HG02885 (cell line): ENCODE data around the gene IFT20.

Source experiments
- ATAC-seq: cut with Tn5 transposase; IDR thresholded peaks from one replicate; pipeline ENCODE4 v1.9.1; 2021; ENCODE audit warnings: mild to moderate bottlenecking; ENCODE audit not compliant: unreplicated experiment, poor library complexity

IFT20 gene

DNA sequence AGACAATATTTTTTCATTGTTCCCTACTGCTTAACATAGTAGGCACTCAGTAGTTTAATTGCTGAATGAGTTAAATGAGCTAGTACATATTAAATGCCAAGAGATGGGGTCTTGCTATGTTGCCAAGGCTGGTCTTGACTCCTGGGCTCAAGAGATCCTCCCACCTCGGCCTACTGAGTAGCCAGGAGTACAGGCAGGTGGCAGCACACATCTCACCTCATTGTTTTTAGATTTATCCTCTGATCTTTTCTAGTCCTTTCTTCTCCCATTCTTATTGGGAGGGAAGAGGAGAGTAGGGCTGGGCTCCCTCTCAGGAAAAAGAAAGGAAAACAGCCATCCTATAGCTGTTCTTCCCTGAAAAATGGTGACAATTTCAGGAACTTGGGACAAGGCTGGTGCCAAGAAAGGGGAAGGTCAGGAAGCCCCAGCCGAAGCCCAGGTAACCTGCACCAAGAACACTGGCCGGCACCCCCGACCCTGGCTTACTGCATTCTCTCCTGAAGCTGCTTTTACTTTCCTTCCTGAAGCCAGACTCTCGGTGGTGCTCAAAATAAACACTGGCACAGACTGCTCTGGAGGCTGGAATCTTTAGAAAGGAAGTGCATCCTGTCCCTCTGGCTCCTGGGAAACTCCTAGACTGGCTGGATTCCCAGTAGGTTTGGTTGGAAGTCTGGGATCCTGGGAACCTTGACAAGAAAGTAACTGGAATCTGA is 2.9 kb upstream of the IFT20 start:
- ATAC-seq = no peak

DNA sequence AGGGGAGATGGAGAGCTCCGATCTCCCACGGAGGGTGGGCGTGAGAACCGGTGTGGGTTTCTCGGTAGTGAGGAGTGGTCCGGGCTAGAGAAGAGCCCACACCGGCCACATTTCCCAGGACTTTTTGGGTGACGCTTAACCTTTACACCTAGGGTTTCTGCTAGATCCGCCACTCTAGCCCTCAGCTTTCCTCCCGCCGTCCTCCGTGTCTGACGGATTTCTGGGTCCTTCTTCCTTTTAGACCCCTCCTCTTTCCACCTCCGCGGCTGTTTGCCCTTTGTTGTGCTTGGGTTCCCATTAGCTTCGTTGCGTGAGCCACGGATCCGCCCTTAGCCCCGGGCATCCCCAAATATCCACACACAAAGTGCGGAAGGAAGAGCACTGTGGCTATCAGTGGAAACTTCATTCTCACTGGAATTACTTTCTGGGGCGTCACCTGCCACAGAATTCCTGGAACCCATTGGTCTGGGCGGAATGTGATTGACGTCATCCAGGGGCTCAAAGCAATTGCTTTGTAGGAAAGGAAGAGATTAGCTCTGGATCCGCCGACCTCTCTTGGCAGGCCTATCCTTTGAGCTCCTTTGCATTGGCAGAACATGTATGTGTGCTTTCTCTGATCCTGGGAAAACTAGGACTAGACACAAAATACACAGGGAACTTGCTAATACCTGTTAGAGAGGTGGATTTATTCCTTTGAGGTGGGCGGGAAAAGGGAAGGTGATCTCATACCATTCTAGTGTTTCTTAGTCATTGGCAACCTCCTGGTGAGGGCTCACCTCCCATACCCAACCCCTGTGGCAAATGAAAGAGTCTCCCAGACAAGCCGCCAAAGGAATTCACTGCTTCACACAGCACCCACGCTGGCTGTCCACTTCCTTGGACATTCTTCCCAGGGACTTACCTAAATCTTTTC is 943 bp upstream of the IFT20 start:
- no peak for ATAC-seq

DNA sequence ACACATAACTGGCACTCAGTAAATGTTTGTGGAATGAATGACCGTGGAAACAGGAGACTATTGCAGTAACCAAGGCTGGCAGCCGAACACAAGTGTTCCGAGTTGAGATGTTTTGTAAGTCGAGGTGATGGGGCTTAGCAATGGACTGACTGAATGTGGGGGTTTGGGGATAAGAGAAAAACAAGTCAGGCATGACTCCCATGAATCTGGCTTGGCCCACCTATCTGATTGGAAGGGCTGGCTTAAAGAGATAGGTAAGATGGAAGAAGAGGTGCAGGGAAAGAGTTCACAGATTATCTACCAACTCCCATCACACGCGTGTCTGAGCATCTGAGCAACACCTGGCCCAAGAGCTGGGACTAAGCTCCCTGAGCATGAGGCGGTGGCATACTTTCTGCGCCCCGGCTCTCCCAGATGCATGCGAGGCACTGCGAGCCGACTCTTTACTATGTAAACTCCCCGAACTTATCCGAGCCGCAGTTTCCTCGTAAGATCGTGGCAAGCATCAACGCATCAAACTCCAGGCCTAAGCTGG is 539 bp downstream of the IFT20 start:
- ATAC-seq = no peak

DNA sequence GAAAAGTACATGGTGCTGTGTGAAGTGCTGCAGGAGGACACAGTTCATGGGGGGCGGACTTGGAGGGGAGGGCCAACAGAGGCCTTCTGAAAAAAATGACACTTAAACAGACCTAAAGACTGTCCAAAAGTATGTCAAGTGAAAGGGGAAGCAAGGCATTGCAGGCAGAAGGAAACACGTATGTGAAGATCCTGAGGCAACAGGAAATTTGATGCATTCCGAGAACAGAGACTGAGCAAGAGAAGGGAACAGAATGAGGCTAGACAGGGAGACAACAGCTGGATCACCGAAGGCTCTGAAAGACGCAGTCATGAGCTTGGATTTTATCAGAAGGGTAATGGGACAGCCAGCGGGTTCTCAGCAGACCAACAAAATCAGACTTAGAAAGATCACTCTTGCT is 1.1 kb downstream of the IFT20 start:
- ATAC-seq = no peak

DNA sequence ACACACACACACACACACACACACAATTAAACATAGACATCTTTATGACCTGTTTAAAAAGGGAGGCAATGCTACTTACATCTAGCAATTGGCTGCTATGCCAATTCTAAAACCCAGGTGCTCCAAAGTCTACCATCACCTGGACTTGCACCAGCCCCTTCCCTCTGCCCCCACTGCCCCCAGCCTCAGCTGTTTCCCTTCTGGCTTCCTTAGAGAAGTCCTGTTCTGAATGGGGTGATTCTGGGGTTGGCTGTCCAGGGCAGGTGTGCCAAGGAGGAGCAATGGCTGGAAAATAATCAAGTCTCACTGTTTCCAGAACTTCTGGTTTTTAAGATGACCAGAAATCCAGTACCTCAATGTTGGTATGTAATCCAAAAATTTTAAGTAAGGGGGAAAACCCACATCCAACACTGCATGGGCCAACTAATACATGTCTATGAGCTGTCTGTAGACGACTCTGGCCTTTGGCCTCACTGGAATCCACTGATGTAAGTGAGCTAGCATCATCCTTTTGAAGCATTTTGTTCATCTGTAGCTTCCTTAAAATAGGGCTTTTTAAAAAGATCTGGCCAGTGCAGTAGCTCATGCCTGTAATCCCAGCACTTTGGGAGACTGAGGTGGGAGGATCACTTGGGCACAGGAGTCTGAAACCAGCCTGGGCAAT is 2.1 kb downstream of the IFT20 start:
- no peak for ATAC-seq

DNA sequence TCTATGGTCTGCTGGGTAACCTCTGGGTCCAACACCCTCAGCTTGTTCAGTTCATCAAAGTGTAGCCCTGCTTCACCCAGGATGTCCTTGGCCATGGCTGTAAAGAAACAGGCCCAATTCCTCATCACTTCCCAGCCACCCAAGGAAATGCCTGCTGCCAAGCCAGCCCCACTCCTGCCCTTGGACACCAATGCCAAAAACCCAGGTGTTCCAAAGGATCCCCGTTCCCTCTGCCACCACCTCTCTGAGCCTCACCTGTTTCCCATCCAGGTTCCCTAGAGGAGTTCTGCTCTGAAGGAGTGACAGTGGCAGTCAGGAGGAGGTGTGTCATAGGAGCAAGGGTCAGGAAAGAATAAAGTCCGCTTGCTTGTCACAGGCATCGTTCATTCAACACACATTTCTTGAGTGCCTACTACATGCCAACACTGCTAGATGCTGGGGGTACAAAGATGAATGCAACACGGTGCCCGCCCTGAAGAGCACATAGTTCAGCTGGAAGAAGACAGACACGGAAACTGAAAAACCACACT is 3.3 kb downstream of the IFT20 start:
- ATAC-seq = no peak

DNA sequence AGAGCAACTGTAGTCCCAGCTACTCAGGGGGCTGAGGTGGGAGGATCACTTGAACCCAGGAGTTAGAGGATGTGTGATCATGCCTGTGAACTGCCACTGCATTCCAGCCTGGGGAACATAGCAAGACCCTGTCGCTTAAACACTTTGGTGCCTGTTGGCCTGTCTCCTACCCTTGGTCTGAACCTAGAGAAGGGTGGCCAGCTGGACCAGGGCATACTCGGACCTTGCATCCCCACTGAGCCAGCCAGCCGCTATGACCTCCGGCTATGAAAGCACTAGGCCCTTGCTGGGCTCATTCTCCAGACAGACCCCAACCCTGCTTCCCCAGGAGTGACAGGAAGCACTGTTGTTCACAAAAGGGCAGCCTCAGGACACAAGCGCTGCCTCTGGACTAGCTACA is 4.6 kb downstream of the IFT20 start:
- ATAC-seq = no peak

DNA sequence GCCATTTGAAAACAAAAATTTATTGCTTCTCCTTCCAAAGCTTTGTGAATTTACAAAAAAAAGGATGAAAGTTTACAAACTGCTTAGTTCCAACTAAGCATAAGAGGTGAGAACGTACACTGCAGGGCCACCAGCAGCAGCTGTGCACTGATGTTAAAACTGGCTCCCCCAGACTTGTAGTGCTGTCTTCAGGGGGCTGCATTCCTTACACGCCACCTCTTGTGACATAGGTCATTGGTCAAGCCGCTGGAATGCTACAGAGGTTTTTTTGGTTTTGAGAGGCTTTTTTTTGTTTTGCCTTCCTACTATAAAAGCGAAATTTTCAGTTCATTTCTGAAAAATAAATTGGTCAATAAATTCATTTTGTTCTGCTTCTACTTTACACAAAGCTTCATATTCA is 6.9 kb downstream of the IFT20 start:
- ATAC-seq = no peak

DNA sequence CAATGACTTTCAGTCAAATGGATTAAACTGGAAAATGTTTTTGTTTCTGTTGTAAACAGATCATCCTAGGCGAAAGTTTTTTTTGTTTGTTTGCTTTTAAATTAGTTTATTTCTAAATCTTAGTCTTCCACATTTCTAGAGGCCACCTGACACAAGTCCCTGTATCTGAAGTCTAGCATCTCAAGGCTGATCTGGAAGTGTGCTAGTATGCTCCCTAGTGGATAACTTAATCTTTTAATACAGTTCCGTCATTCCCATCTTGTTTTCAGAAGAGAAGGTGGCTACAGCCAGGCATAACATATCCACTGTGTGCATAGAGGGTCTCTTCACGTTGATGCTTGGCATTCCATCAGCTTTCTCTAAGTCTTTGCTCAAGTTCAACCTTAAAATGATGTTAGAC is 7.6 kb downstream of the IFT20 start:
- ATAC-seq = no peak

DNA sequence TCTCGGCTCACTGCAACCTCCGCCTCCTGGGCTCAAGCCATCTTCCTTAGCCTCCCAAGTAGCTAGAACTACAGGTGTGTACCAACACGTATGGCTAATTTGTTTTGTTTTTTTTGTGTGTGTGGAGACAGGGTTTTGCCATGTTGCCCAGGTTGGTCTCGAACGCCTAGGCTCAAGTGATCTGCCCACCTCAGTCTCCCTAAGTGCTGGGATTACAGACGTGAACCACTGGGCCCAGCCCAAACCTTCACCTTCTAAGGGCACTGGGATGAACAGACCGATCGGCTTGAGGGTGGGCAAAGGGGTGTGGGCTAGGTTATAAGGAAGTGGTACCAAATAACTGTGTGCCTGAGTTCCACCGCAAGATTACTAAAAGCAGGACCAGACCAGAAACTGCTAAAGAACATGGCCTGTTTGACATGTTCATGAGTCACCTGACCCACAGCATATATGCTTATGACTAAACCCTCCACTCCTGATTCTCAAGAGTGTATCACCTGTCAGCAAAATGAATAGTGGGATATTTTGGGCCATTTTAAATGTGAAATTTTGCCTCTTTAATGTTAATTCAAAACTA is 8.2 kb downstream of the IFT20 start:
- ATAC-seq = peak; percentile 69

DNA sequence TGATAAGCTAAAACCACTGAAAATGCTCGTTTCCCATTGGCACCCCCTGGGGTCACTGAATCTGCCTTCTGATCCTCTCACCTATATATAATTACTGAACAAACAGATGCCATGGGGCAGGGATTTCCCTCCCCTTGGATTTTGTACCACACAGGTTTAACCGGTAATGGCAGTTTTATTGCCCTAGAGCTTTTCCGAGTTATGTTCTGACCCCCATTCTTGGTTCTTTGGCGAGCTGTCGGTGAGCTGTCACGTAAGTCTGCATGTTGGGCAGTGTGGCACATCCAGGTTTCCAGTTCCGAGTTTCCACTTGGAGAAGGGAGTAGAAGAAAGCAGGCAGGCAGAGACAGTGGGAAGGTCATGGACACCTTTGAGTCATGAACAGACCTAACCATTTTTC is 9.2 kb downstream of the IFT20 start:
- ATAC-seq = no peak

DNA sequence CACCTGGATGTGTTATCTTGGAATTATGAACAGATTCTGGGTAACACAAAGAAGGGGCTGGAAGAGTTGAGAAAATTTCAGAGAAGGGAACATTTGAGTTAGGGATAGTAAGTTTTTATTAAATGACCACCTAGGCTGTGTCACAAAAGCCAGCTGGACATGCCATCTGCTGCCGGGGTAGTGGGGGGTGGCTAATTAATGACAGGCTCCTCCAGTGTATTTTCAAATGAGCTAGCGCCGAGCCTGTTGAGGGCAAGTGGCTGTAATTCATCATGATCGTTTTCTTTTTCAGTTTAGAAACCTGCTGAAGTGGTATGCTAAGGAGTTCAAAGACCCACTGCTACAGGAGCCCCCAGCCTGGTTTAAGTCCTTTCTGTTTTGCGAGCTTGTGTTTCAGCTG is 10.1 kb downstream of the IFT20 start:
- no peak for ATAC-seq

DNA sequence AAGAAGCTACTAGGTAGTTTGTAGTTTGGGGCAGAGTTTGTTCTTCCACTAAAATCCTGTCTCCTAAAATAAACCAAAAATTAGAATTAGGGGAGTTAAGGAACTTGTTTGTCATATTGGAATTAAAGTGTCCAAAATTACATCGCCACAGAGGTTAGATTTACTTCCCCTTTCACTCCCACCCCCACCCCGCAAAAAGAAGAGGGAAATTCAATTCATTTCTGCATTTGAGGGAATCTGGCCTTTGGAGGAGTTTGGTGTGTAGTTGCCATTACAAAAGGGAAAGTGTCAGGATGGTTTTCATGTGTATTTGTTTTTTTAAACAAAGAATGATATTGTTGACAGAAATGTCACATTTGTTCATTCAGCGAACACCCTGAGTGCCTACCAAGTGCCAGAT is 10.5 kb downstream of the IFT20 start:
- ATAC-seq = no peak

DNA sequence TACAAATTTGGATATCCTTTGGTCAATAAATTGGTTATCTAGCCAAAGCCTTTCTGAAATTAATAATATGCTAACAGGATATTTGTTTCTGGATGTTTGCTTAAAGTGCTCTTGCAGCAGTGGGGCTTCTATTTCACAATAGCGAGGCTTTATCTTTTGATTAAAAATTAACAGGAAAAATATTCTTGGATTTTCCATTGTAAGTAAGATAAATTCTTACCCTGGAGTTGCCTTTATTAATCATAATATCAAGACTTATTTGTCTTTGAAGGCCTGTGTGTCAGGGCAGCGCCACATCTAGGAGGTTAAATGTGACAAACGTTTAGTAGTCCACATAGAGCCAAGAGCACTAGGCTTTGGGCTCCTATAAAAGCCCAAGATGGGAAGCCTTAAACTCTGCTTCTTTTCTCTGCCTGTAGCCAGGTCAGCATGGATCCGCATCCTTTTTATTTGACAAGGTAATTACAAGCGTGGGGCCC is 11.0 kb downstream of the IFT20 start:
- ATAC-seq = no peak

DNA sequence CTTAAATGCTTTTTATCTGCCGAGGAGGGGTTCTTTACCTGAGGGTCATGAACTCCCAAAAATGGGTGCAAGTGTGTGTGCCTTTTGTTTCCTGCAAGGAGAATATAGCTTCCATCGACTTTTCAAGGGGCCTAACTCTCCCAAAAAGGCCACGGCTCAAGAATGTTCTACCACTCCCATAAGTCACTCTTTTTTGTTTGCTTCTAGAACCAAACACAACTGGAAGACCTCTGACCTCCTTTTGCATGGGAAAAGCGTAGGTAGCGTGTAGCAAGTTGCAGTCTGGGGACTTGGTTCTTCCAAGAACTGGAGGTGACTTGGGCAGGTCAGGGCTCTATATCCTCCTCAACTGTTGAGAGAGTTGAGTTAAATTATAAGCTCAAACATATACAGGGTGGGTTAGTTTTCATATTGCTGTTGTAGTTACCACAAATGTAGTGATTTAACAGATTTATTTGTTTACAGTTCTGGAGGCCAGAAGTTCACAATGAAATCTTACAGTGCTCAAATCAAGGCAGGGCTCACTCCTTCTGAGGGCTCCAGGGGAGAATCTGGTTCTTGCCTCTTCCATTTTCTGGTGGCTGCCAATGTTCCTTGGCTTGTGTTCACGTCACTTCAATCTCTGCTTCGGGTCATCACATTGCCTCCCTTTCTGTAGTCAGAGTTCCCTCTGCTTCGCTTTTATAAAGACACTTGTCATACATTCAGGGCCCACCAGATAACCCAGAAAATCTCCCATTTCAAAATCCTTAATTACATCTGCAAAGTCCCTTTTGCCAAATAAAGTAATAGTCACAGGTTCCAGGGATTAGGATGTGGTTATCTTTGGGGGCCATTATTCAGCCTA is 14.8 kb downstream of the IFT20 start:
- no peak for ATAC-seq

DNA sequence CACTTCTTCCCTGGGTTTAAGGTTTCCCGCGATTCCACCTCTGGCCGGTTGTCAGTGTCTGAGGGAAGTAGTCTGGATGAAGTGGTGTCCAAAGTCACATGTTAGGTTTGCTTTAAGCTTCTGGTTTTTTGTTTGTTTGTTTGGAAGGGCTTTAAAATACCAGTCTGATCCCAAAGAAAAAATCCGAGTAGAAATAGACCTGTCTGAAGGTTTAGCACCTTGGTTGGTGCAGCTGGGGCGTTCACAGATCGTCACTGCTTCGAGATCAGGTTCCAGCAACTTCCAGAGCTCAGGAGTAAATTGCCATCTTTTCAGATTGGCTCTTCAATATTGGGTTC is 15.7 kb downstream of the IFT20 start:
- no peak for ATAC-seq

DNA sequence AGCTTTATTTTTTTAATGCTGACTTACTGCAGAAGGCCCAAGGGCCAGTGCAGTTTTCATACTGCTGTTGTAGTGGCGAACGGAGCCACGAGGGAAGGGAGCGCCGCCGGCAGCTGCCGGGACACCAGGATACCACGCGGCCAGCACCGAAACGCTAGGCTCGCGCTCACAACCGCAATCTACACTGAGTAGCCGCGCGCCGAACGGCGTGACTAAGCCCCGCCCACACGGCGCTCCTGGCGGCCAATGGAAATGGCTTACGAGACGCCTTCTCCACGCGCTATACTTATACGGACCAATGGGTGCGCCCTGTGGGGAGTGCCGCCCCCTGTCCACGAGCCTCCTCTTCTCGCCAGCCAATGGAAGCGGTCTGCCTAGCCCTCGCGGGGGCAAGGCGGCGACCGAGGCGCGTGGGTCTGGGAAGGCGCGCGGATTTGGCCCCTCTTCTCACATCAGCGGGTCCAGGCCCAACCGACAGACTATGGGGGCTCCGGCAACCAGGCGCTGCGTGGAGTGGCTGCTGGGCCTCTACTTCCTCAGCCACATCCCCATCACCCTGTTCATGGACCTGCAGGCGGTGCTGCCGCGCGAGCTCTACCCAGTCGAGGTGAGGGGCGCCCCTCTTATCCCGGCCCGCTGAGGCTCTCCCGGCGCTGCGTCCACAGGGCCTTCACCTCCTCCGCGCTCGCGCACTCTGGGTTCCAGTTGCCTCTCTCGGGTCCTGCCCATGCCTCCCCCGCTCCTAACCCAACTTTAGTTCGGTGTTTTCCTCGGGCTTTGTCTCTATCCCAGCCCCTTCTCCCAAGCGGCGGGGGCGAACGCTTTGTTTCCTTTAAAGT is 16.3 kb downstream of the IFT20 start, which contains the start of gene TMEM97:
Gene TMEM97, plus strand, starts transcription at position 442 of the 839 bp plus-strand sequence. Its CDS starts 40 bp downstream, at position 482.
- ATAC-seq = peak; percentile 94

DNA sequence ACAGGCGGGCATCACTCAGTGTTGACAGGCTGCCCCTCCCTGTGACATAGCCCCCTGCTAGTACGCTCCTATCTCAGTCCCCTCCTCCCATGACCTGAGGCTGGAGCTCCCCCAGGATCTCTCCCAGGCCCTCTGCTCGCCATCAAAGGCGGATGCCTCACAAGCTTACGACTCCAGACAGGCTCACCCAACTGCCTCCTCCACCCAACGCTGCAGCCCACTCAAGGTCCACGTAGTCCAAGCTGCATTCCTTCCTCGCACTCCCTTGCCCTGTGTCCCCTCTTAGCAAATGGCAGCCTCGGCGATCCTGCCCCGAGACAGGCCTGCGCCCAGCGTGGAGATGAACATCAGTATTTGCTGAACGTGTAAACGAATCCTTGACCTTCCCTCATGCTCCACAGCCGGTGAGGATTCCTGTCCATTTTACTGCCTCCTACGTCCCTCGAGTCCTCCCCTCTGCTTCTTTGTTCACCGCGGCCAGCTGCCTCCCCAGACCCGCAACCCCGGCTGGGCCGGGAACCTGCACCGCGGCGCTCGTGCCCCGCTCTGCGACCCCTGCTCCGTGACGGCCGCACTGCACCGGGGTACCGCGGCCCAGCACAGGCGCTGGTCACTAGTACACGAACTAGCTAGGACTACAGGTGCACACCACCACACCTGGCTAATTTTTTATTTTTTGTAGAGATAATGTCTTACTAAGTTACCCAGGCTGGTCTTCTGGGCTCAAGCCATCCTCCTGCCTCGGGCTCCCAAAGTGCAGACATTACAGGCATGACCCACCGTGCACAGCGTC is 17.1 kb downstream of the IFT20 start:
- peak; percentile 15 for ATAC-seq
